ENCODE measurements around the gene SMG9.

SMG9 gene

DNA sequence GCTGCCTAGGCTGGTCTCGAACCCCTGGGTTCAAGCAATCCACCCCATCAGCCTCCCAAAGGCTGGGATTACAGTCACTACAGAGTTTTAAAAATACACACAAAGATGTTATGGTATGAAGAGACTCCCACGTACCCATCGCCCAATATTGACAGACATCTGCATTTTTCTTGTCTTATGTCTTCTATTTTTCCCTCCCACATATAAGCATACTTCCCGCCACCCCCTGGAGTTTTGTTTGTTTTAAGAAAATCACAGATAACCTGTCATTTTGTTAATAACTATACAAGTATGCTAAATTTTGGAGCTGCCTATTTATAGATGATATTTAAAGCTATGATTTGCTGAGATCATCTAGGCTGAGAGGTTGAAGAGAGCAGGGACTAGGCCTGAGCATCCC lies 6.2 kb upstream of the SMG9 start:
- no CpG with 5 or more reads among the region's 4 CpGs for WGBS (ENCODE audit: insufficient coverage)
- Histone ChIP-seq H3K27ac (ENCODE audit: insufficient read depth in 1 of 2, low read depth in 1 of 2, low read length in 2 of 2, poor library complexity in 1 of 2, severe bottlenecking in 2 of 2) (no peak overlapping the region), H3K27me3 (replicated peaks in 2 of 5; ENCODE audit: control insufficient read depth in 4 of 5, insufficient read depth in 5 of 5, low read length in 4 of 5) (no peaks in the 10 kb centered on the region), H3K4me3 (ENCODE audit: control insufficient read depth in 1 of 7, extremely low read depth in 1 of 7, insufficient read depth in 4 of 7, low read depth in 2 of 7, low read length in 6 of 7) (no peak overlapping the region), H3K4me1 (ENCODE audit: control extremely low read depth in 1 of 4, control insufficient read depth in 4 of 4, insufficient read depth in 4 of 4, low read length in 3 of 4) (peaks cover 0 to 44% (median 21%) of the 10 kb centered on the region in 4 experiments), H3K36me3 (ENCODE audit: control insufficient read depth in 4 of 4, insufficient read depth in 4 of 4, low read length in 3 of 4) (peaks cover 0 to 17% (median 9%) of the 10 kb centered on the region in 4 experiments), H3K9me3 (ENCODE audit: control extremely low read depth in 1 of 5, control insufficient read depth in 4 of 5, insufficient read depth in 2 of 5, low read depth in 1 of 5, low read length in 4 of 5) (no peaks in the 10 kb centered on the region)
- no peak for DNase-seq
- ChIA-PET POLR2A (interaction anchor here (0.8 kb wide), 1 partner anchor 15 kb away, joined by 6 read pairs; no protein-coding TSS in a partner anchor), CTCF (interaction anchor here (0.8 to 10.3 kb wide), 3 partner anchors 16 to 48 kb away, joined by 3 to 149 read pairs (median 5); partner anchors contain the start of gene KCNN4)

DNA sequence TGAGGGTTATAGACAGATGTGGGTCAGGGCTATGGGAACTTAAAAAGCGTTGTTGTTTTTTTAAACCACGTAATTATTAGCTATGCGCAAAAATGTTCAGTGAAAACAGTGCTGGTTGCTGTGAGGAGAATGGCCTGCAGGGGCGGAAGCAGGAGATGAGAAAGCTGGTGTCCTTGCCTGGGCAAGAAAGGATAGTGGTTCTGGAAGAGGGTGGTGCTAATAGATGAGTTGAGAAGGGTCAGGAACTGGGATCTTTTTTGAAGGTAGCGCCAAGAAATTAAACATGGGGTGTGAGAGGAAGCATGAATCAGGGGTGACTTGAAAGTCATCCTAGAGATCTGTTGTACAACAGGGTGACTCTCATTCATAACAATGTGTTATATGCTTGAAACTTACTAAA lies 4.8 kb upstream of the SMG9 start:
- Histone ChIP-seq H3K4me1 (ENCODE audit: control extremely low read depth in 1 of 4, control insufficient read depth in 4 of 4, insufficient read depth in 4 of 4, low read length in 3 of 4) (peaks cover 0 to 38% (median 22%) of the 10 kb centered on the region in 4 experiments), H3K27me3 (replicated peaks in 2 of 5; ENCODE audit: control insufficient read depth in 4 of 5, insufficient read depth in 5 of 5, low read length in 4 of 5) (no peaks in the 10 kb centered on the region), H3K9me3 (ENCODE audit: control extremely low read depth in 1 of 5, control insufficient read depth in 4 of 5, insufficient read depth in 2 of 5, low read depth in 1 of 5, low read length in 4 of 5) (no peaks in the 10 kb centered on the region), H3K36me3 (ENCODE audit: control insufficient read depth in 4 of 4, insufficient read depth in 4 of 4, low read length in 3 of 4) (peaks cover 0 to 6% (median 1%) of the 10 kb centered on the region in 4 experiments), H3K27ac (ENCODE audit: insufficient read depth in 1 of 2, low read depth in 1 of 2, low read length in 2 of 2, poor library complexity in 1 of 2, severe bottlenecking in 2 of 2) (no peak overlapping the region), H3K4me3 (ENCODE audit: control insufficient read depth in 1 of 7, extremely low read depth in 1 of 7, insufficient read depth in 4 of 7, low read depth in 2 of 7, low read length in 6 of 7) (no peak overlapping the region)
- ChIA-PET CTCF (interaction anchor here (1.3 to 2.9 kb wide), 5 partner anchors 12 to 160 kb away, joined by 3 to 18 read pairs (median 4); no protein-coding TSS in a partner anchor), POLR2A (no interaction called here)
- no peak for DNase-seq
- 100% methylated on average over 5 of the region's 5 CpGs for WGBS (ENCODE audit: insufficient coverage)

GRCh38 chr19:43755256-43755801 lies 567 bp upstream of the SMG9 start:
- H3K27me3 ChIP-seq (replicated peaks in 2 of 5; ENCODE audit: control insufficient read depth in 4 of 5, insufficient read depth in 5 of 5, low read length in 4 of 5): no peaks in the 10 kb centered on the region
- H3K4me1 ChIP-seq (ENCODE audit: control extremely low read depth in 1 of 4, control insufficient read depth in 4 of 4, insufficient read depth in 4 of 4, low read length in 3 of 4): peaks cover 4 to 43% (median 28%) of the 10 kb centered on the region in 4 experiments
- peak; percentile 77 to 82 (median 80) for DNase-seq
- WGBS (ENCODE audit: insufficient coverage): under 1% methylated on average over 18 of the region's 28 CpGs
- CTCF ChIA-PET: interaction anchor here (1.0 to 9.7 kb wide), 7 partner anchors 8 to 87 kb away, joined by 3 to 65 read pairs (median 4); no protein-coding TSS in a partner anchor
- H3K9me3 ChIP-seq (ENCODE audit: control extremely low read depth in 1 of 5, control insufficient read depth in 4 of 5, insufficient read depth in 2 of 5, low read depth in 1 of 5, low read length in 4 of 5): no peaks in the 10 kb centered on the region
- peak overlapping the region; percentile 79 to 94 for H3K27ac ChIP-seq (ENCODE audit: insufficient read depth in 1 of 2, low read depth in 1 of 2, low read length in 2 of 2, poor library complexity in 1 of 2, severe bottlenecking in 2 of 2)
- POLR2A ChIA-PET: interaction anchor here (0.6 to 2.0 kb wide), 3 partner anchors 10 to 93 kb away, joined by 3 to 9 read pairs (median 3); no protein-coding TSS in a partner anchor
- H3K4me3 ChIP-seq (ENCODE audit: control insufficient read depth in 1 of 7, extremely low read depth in 1 of 7, insufficient read depth in 4 of 7, low read depth in 2 of 7, low read length in 6 of 7): peak overlapping the region; percentile 73 to 94 (median 88)
- peaks cover 3 to 21% (median 9%) of the 10 kb centered on the region in 4 experiments for H3K36me3 ChIP-seq (ENCODE audit: control insufficient read depth in 4 of 4, insufficient read depth in 4 of 4, low read length in 3 of 4)

DNA sequence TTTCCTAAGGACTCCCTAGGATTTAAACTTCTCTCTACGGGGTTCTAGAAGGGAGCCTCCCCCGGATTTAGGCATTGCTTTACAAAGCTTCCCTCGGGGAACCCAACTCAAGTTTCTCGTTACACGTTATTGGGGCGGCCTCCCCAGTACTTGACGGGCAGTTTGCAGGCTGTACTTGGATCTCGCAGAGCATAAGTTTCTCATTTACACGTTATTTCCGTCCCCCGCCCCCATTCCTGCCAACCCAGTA lies 584 bp downstream of the SMG9 start:
- Histone ChIP-seq H3K9me3 (ENCODE audit: control extremely low read depth in 1 of 5, control insufficient read depth in 4 of 5, insufficient read depth in 2 of 5, low read depth in 1 of 5, low read length in 4 of 5) (no peaks in the 10 kb centered on the region), H3K36me3 (ENCODE audit: control insufficient read depth in 4 of 4, insufficient read depth in 4 of 4, low read length in 3 of 4) (peaks cover 9 to 33% (median 17%) of the 10 kb centered on the region in 4 experiments), H3K27ac (ENCODE audit: insufficient read depth in 1 of 2, low read depth in 1 of 2, low read length in 2 of 2, poor library complexity in 1 of 2, severe bottlenecking in 2 of 2) (peak overlapping the region; percentile 79 to 94), H3K4me1 (ENCODE audit: control extremely low read depth in 1 of 4, control insufficient read depth in 4 of 4, insufficient read depth in 4 of 4, low read length in 3 of 4) (peaks cover 4 to 43% (median 28%) of the 10 kb centered on the region in 4 experiments), H3K4me3 (ENCODE audit: control insufficient read depth in 1 of 7, extremely low read depth in 1 of 7, insufficient read depth in 4 of 7, low read depth in 2 of 7, low read length in 6 of 7) (peak overlapping the region; percentile 73 to 94 (median 88)), H3K27me3 (replicated peaks in 2 of 5; ENCODE audit: control insufficient read depth in 4 of 5, insufficient read depth in 5 of 5, low read length in 4 of 5) (no peaks in the 10 kb centered on the region)
- POLR2A ChIA-PET: interaction anchor here (2.0 kb wide), 1 partner anchor 24 kb away, joined by 9 read pairs; no protein-coding TSS in a partner anchor
- peak in 1 of 3 donors; percentile 83 for DNase-seq
- CTCF ChIA-PET: interaction anchor here (0.8 to 9.7 kb wide), 6 partner anchors 9 to 33 kb away, joined by 3 to 65 read pairs (median 6); no protein-coding TSS in a partner anchor
- WGBS (ENCODE audit: insufficient coverage): 0% methylated on average over 11 of the region's 11 CpGs

GRCh38 chr19:43752287-43752875 lies 2.4 kb downstream of the SMG9 start:
- ChIA-PET POLR2A (interaction anchor here (0.6 kb wide), 1 partner anchor 14 kb away, joined by 5 read pairs; no protein-coding TSS in a partner anchor), CTCF (interaction anchor here (1.6 to 9.7 kb wide), 5 partner anchors 9 to 26 kb away, joined by 5 to 65 read pairs (median 6); no protein-coding TSS in a partner anchor)
- Histone ChIP-seq H3K4me1 (ENCODE audit: control extremely low read depth in 1 of 4, control insufficient read depth in 4 of 4, insufficient read depth in 4 of 4, low read length in 3 of 4) (peaks cover 4 to 35% (median 25%) of the 10 kb centered on the region in 4 experiments), H3K4me3 (ENCODE audit: control insufficient read depth in 1 of 7, extremely low read depth in 1 of 7, insufficient read depth in 4 of 7, low read depth in 2 of 7, low read length in 6 of 7) (no peak overlapping the region), H3K27me3 (replicated peaks in 2 of 5; ENCODE audit: control insufficient read depth in 4 of 5, insufficient read depth in 5 of 5, low read length in 4 of 5) (no peaks in the 10 kb centered on the region), H3K27ac (ENCODE audit: insufficient read depth in 1 of 2, low read depth in 1 of 2, low read length in 2 of 2, poor library complexity in 1 of 2, severe bottlenecking in 2 of 2) (no peak overlapping the region), H3K36me3 (ENCODE audit: control insufficient read depth in 4 of 4, insufficient read depth in 4 of 4, low read length in 3 of 4) (peaks cover 18 to 50% (median 28%) of the 10 kb centered on the region in 4 experiments), H3K9me3 (ENCODE audit: control extremely low read depth in 1 of 5, control insufficient read depth in 4 of 5, insufficient read depth in 2 of 5, low read depth in 1 of 5, low read length in 4 of 5) (no peaks in the 10 kb centered on the region)
- no peak for DNase-seq
- WGBS (ENCODE audit: insufficient coverage): 100% methylated on average over 5 of the region's 6 CpGs

- Histone ChIP-seq H3K27me3 (replicated peaks in 2 of 5; ENCODE audit: control insufficient read depth in 4 of 5, insufficient read depth in 5 of 5, low read length in 4 of 5) (no peaks in the 10 kb centered on the region), H3K4me3 (ENCODE audit: control insufficient read depth in 1 of 7, extremely low read depth in 1 of 7, insufficient read depth in 4 of 7, low read depth in 2 of 7, low read length in 6 of 7) (no peak overlapping the region), H3K36me3 (ENCODE audit: control insufficient read depth in 4 of 4, insufficient read depth in 4 of 4, low read length in 3 of 4) (peaks cover 20 to 58% (median 34%) of the 10 kb centered on the region in 4 experiments), H3K9me3 (ENCODE audit: control extremely low read depth in 1 of 5, control insufficient read depth in 4 of 5, insufficient read depth in 2 of 5, low read depth in 1 of 5, low read length in 4 of 5) (no peaks in the 10 kb centered on the region), H3K4me1 (ENCODE audit: control extremely low read depth in 1 of 4, control insufficient read depth in 4 of 4, insufficient read depth in 4 of 4, low read length in 3 of 4) (peaks cover 4 to 28% (median 23%) of the 10 kb centered on the region in 4 experiments), H3K27ac (ENCODE audit: insufficient read depth in 1 of 2, low read depth in 1 of 2, low read length in 2 of 2, poor library complexity in 1 of 2, severe bottlenecking in 2 of 2) (no peak overlapping the region)
- CTCF ChIA-PET: interaction anchor here (0.9 to 9.7 kb wide), 6 partner anchors 9 to 35 kb away, joined by 4 to 65 read pairs (median 6); no protein-coding TSS in a partner anchor
- WGBS (ENCODE audit: insufficient coverage): no CpG with 5 or more reads among the region's 4 CpGs
- POLR2A ChIA-PET: no interaction called here
- DNase-seq: no peak
Observed at GRCh38 chr19:43751466-43752220, 3.1 kb downstream of the SMG9 start.

All from common myeloid progenitor, CD34-positive (primary cell).